ENCODE measurements around the gene ARHGAP40.

The ARHGAP40 gene

DNA sequence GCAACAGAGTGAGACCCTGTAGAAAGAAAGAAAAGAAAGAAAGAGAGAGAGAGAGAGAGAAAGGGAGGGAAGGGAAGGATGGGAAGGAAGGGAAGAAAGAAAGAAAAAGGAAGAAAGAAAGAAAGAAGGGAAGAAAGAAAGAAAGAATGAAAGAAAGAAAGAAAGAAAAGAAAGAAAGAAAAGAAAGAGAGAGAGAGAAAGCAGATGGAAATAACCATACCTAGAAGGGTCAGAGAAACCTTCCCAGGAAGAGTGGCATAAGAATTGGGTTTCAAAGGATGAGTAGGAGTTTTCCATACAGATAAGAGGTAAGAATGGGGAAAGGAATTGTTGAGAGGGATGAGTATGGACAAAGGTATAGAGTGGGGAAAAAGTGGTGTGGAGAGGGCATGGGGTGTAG is 68.1 kb downstream of the ARHGAP40 start:
- Histone ChIP-seq H2AFZ (ENCODE audit: low read length) (no peak overlapping the region), H4K20me1 (ENCODE audit: insufficient read depth, low read length) (no peaks in the 10 kb centered on the region), H3K9me2 (ENCODE audit: low read depth, low read length) (no peaks in the 10 kb centered on the region), H3K27me3 (ENCODE audit: insufficient read depth, low read length) (no peaks in the 10 kb centered on the region), H3K4me2 (ENCODE audit: low read length) (no peak overlapping the region), H3K4me1 (ENCODE audit: insufficient read depth, low read length, severe bottlenecking) (peaks cover 8% of the 10 kb centered on the region), H3F3A (ENCODE audit: insufficient read depth, low read length) (no peaks in the 10 kb centered on the region), H3K36me3 (ENCODE audit: insufficient read depth, low read length) (no peaks in the 10 kb centered on the region), H3K9me3 (ENCODE audit: low read length) (no peaks in the 10 kb centered on the region), H3K9ac (ENCODE audit: low read length) (no peak overlapping the region), H3K4me3 (ENCODE audit: low read depth, low read length, poor library complexity, severe bottlenecking) (no peak overlapping the region), H3K27ac (ENCODE audit: low read depth, low read length, poor library complexity, severe bottlenecking) (no peak overlapping the region), H3K79me2 (ENCODE audit: insufficient read depth, low read length) (no peaks in the 10 kb centered on the region)
- TF ChIP-seq, protein P1, sequence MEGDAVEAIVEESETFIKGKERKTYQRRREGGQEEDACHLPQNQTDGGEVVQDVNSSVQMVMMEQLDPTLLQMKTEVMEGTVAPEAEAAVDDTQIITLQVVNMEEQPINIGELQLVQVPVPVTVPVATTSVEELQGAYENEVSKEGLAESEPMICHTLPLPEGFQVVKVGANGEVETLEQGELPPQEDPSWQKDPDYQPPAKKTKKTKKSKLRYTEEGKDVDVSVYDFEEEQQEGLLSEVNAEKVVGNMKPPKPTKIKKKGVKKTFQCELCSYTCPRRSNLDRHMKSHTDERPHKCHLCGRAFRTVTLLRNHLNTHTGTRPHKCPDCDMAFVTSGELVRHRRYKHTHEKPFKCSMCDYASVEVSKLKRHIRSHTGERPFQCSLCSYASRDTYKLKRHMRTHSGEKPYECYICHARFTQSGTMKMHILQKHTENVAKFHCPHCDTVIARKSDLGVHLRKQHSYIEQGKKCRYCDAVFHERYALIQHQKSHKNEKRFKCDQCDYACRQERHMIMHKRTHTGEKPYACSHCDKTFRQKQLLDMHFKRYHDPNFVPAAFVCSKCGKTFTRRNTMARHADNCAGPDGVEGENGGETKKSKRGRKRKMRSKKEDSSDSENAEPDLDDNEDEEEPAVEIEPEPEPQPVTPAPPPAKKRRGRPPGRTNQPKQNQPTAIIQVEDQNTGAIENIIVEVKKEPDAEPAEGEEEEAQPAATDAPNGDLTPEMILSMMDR (IDR thresholded peaks at IDR 0.05; ENCODE audit: low read length) = no peak
- no peak for TF ChIP-seq EZH2 (IDR thresholded peaks at IDR 0.05; ENCODE audit: borderline replicate concordance, low read length)

DNA sequence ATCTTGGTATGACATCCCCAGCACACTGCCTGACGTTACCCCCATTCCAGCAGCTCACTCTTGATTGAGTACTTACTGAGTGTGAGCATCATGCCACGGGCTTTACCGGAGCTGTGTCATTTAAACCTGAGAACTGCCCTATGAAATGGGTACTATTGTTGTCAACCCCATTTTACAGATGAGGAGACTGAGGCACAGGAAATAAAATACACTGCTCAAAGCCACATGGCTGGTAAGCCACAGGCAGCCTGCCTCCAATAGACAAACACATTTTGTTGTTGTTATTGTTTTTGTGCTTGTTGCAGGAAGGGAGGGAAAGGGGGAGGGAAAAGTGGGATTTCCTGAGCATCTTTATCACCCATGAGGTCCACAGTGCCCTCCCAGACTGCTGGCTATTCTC is 69.2 kb downstream of the ARHGAP40 start:
- H3K79me2 ChIP-seq (ENCODE audit: insufficient read depth, low read length) = no peaks in the 10 kb centered on the region
- TF ChIP-seq EZH2 (IDR thresholded peaks at IDR 0.05; ENCODE audit: borderline replicate concordance, low read length) = no peak
- TF ChIP-seq, protein P1 (IDR thresholded peaks at IDR 0.05; ENCODE audit: low read length) = no peak
- H3K9me2 ChIP-seq (ENCODE audit: low read depth, low read length) = no peaks in the 10 kb centered on the region
- H3K4me3 ChIP-seq (ENCODE audit: low read depth, low read length, poor library complexity, severe bottlenecking) = no peak overlapping the region
- H4K20me1 ChIP-seq (ENCODE audit: insufficient read depth, low read length) = no peaks in the 10 kb centered on the region
- H2AFZ ChIP-seq (ENCODE audit: low read length) = no peak overlapping the region
- H3K36me3 ChIP-seq (ENCODE audit: insufficient read depth, low read length) = no peaks in the 10 kb centered on the region
- H3K4me2 ChIP-seq (ENCODE audit: low read length) = no peak overlapping the region
- peaks cover 8% of the 10 kb centered on the region for H3K4me1 ChIP-seq (ENCODE audit: insufficient read depth, low read length, severe bottlenecking)
- no peak overlapping the region for H3K9ac ChIP-seq (ENCODE audit: low read length)
- no peak overlapping the region for H3K27ac ChIP-seq (ENCODE audit: low read depth, low read length, poor library complexity, severe bottlenecking)
- H3F3A ChIP-seq (ENCODE audit: insufficient read depth, low read length) = no peaks in the 10 kb centered on the region
- no peaks in the 10 kb centered on the region for H3K27me3 ChIP-seq (ENCODE audit: insufficient read depth, low read length)
- no peaks in the 10 kb centered on the region for H3K9me3 ChIP-seq (ENCODE audit: low read length)

DNA sequence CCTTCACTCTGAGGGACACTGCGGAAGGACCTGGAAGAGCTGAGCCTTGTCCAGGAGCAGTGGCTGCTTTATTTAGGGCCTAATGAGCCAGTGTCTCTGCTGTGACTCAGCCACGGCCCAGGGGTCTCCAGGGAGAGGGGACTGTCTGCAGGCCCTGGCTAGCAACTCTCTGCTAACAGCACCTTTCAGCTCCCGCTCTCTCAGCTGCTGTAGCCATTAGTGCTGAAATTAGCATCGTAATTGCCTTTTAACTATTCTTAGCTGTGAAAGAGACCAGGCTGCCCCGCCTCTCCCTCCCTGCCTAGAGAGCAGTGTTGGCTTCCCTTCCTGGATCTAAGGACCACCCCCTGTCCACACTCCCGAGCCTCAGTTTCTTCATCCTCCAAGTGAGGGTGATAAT is 69.6 kb downstream of the ARHGAP40 start:
- H3K27me3 ChIP-seq (ENCODE audit: insufficient read depth, low read length) = no peaks in the 10 kb centered on the region

More for the DNA sequence above, 69.6 kb downstream of the ARHGAP40 start:
- Histone ChIP-seq H3K4me1 (ENCODE audit: insufficient read depth, low read length, severe bottlenecking) (peaks cover 8% of the 10 kb centered on the region), H3F3A (ENCODE audit: insufficient read depth, low read length) (no peaks in the 10 kb centered on the region), H3K4me3 (ENCODE audit: low read depth, low read length, poor library complexity, severe bottlenecking) (no peak overlapping the region), H3K27ac (ENCODE audit: low read depth, low read length, poor library complexity, severe bottlenecking) (no peak overlapping the region), H3K9ac (ENCODE audit: low read length) (no peak overlapping the region), H3K36me3 (ENCODE audit: insufficient read depth, low read length) (no peaks in the 10 kb centered on the region), H3K9me2 (ENCODE audit: low read depth, low read length) (no peaks in the 10 kb centered on the region), H3K4me2 (ENCODE audit: low read length) (no peak overlapping the region), H3K79me2 (ENCODE audit: insufficient read depth, low read length) (no peaks in the 10 kb centered on the region), H2AFZ (ENCODE audit: low read length) (no peak overlapping the region), H3K9me3 (ENCODE audit: low read length) (no peaks in the 10 kb centered on the region), H4K20me1 (ENCODE audit: insufficient read depth, low read length) (no peaks in the 10 kb centered on the region)
- no peak for TF ChIP-seq EZH2 (IDR thresholded peaks at IDR 0.05; ENCODE audit: borderline replicate concordance, low read length)
- TF ChIP-seq, protein P1 (IDR thresholded peaks at IDR 0.05; ENCODE audit: low read length) = no peak

All from OCI-LY1 (cell line).